ENCODE measurements around the gene MLYCD. TPM values are rescaled to one million over a fixed set of nuclear protein-coding genes. Genes with fewer than 3 reads are reported as not detected.

Gene MLYCD
- total RNA-seq, 2 donors from 2014 or later, result 19.2 to 29.3 TPM

- no peak for DNase-seq
- ATAC-seq, result no peak
- peaks cover 1% of the 10 kb centered on the region for H3K4me1 ChIP-seq
- H3K4me3 ChIP-seq, result no peak overlapping the region
- no peaks in the 10 kb centered on the region for H3K36me3 ChIP-seq (replicated peaks in 1 of 2; ENCODE audit: insufficient read depth in 1 of 2, low read depth in 2 of 2)
- peaks cover 0 to 5% of the 10 kb centered on the region in 2 donors for H3K27me3 ChIP-seq
- peaks cover 0 to 3% (median 0%) of the 10 kb centered on the region in 3 donors for H3K9me3 ChIP-seq
- no peak overlapping the region for H3K27ac ChIP-seq
- intact Hi-C loops (cut with DNase I), result no loop called here
- WGBS, 2 donors, result 83% methylated on average over 6 to 9 of the region's 10 CpGs
- no peak for TF ChIP-seq CTCF (IDR thresholded peaks at IDR 0.05)
- no peak for TF ChIP-seq POLR2A (IDR thresholded peaks at IDR 0.05)
These were observed 74.2 kb downstream of the MLYCD start for GRCh38 chr16:83973077-83973476.

DNA sequence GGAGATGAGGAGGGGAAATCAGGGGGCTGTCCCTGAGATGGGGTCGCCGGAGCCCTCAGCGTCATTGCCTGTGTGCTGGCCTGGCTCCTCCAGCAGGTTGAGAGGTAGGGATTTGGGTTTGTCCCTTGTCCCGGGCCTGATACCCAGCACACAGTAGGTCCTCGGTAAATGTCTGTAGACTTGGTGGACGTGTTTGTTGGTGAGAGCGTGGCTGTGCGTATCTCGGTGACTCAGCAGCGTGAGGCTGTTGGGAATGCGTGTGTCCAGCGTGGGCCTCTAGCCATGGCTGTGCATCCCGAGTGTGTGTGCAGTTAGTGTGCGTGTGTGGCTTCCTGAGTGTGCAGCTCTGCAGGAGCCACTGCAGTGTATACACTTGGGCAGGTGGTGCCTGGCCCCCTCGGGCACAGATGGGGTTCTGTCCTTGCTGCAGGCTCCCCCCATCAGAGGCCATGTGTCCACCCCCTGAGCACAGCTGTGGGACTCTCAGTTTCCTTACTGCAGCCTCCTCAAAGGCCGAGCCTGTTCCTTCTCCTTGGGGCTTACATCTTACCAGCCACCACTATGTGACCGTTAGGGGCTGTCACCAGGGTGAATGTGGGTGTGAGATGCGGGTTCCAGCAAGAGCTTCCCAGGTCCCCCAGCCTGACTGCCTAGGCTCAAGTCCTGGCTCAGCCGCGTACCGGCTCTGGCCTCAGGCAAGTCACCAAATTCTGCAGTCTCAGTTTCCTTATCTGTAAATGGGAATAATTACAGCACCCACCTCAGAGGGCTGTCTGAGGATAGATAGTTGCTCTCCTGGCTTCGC, 74.9 kb downstream of the MLYCD start:
- H3K4me3 ChIP-seq, result no peak overlapping the region
- H3K4me1 ChIP-seq, result no peaks in the 10 kb centered on the region
- WGBS, 2 donors, result 75 to 77% methylated on average over 19 to 22 of the region's 22 CpGs
- peaks cover 0 to 4% of the 10 kb centered on the region in 2 donors for H3K27me3 ChIP-seq
- ATAC-seq (no peak), DNase-seq (no peak)
- H3K36me3 ChIP-seq (replicated peaks in 1 of 2; ENCODE audit: insufficient read depth in 1 of 2, low read depth in 2 of 2), result no peaks in the 10 kb centered on the region
- TF ChIP-seq POLR2A (IDR thresholded peaks at IDR 0.05), result no peak
- TF ChIP-seq CTCF (IDR thresholded peaks at IDR 0.05), result no peak
- no peak overlapping the region for H3K27ac ChIP-seq
- intact Hi-C loops (cut with DNase I), result no loop called here
- peaks cover 0 to 9% (median 0%) of the 10 kb centered on the region in 3 donors for H3K9me3 ChIP-seq

DNA sequence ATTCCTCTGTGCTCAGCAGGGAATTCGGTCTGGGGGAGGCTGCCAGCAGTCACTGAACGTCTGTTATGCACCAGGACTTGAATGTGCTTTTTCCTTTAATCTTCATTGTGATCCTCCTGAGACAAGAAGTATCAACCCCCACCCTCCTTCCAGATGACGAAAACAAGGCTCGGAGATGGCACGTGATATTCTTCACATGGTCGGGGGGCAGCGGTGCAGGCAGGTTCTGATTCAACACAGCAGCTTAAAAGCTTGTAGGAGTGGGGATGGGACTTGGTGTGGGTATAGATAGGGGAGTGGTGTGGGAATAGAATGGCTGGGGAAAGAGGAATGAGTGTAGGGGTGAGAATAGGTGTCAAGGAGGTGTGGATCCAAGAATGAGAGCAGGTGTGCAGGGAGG, 75.6 kb downstream of the MLYCD start:
- DNase-seq, result no peak
- no peak overlapping the region for H3K27ac ChIP-seq
- no peak for TF ChIP-seq CTCF (IDR thresholded peaks at IDR 0.05)
- no peak for TF ChIP-seq POLR2A (IDR thresholded peaks at IDR 0.05)
- intact Hi-C loops (cut with DNase I), result no loop called here
- WGBS, 2 donors, result 59 to 62% methylated on average over 7 of the region's 7 CpGs
- H3K36me3 ChIP-seq (replicated peaks in 1 of 2; ENCODE audit: insufficient read depth in 1 of 2, low read depth in 2 of 2), result no peaks in the 10 kb centered on the region
- peaks cover 0 to 9% (median 0%) of the 10 kb centered on the region in 3 donors for H3K9me3 ChIP-seq
- no peaks in the 10 kb centered on the region for H3K4me1 ChIP-seq
- no peaks in the 10 kb centered on the region for H3K27me3 ChIP-seq
- no peak overlapping the region for H3K4me3 ChIP-seq
- ATAC-seq, result no peak

DNA sequence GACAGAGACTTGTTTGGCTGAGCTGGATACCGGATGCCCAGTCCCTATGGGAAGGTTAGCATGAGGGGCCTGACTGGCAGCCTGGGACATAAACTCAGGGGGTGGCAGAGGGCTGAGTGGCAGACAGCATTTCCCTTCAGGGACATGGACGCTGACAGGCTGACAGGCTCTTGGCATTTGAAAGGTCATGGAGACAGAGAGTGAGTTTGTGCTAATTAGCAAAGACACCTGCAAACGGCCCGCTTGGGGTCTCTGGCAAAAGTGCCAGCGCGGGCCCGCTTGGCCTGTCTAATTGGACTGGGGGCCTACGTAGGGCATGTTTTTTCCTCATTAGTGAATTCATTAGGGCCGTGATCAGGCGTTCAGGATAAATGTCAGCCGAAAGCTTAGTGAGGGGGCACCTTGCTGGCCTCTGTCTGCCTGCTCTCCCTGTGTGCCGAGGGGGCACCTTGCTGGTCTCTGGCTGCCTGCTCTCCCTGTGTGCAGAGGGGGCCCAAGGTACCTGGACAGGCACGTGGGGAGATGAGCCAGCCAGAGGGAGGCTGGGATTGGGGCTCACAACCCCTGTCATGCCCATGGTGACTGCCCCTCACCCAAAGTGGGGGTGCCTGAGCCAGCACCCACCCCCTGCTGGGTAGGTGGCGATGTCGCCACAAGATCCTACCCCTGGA, 76.8 kb downstream of the MLYCD start:
- intact Hi-C loops (cut with DNase I), result no loop called here
- Histone ChIP-seq H3K4me3 (no peak overlapping the region), H3K9me3 (peaks cover 0 to 9% (median 0%) of the 10 kb centered on the region in 3 donors), H3K4me1 (no peaks in the 10 kb centered on the region), H3K27ac (no peak overlapping the region), H3K27me3 (no peaks in the 10 kb centered on the region), H3K36me3 (replicated peaks in 1 of 2; ENCODE audit: insufficient read depth in 1 of 2, low read depth in 2 of 2) (no peaks in the 10 kb centered on the region)
- ATAC-seq (no peak), DNase-seq (no peak)
- WGBS, 2 donors, result 80 to 83% methylated on average over 1 to 15 of the region's 15 CpGs
- TF ChIP-seq POLR2A (IDR thresholded peaks at IDR 0.05), result no peak
- no peak for TF ChIP-seq CTCF (IDR thresholded peaks at IDR 0.05)

Other genes starting within 250 kb of the MLYCD start
- 10 to 100 TPM in 1 of 2 donors, 1 to 10 TPM in 1; 4.9 to 12.5 TPM for gene HSBP1, start 91.1 kb upstream of the MLYCD start, total RNA-seq
- 1 to 10 TPM; 4.0 to 5.2 TPM for gene OSGIN1, start 54.1 kb downstream of the MLYCD start, total RNA-seq
- 1 to 10 TPM; 1.0 to 3.6 TPM for gene NECAB2, start 69.1 kb downstream of the MLYCD start, total RNA-seq
- gene SLC38A8, start 143.7 kb downstream of the MLYCD start, total RNA-seq, result not detected
- gene MBTPS1, start 217.8 kb downstream of the MLYCD start, total RNA-seq, result 10 to 100 TPM; 58.9 to 75.5 TPM
- gene HSDL1, start 246.1 kb downstream of the MLYCD start, total RNA-seq, result 1 to 10 TPM; 6.3 to 8.0 TPM
- gene DNAAF1, start 246.2 kb downstream of the MLYCD start, total RNA-seq, result 1 to 10 TPM in 1 of 2 donors, under 1 TPM in 1; 0.99 to 1.3 TPM

All from body of pancreas (tissue), 4 donors.